Mucosa of rectum (tissue), 2 donors: ENCODE measurements around the gene SEMA3B.
"Not testable (repeated sequence)": the region's sequence is repeated elsewhere in the genome, so short reads cannot be mapped to it uniquely, and the experiment has no call there.

Source experiments
- H3K27ac ChIP-seq, 2 donors: one replicate each; pipeline ENCODE4 v1.7.0; 2013; ENCODE audit warnings: inconsistent platforms in 2 of 2, low read depth in 2 of 2, low read length in 2 of 2
- H3K27me3 ChIP-seq, 2 donors: one replicate each; pipeline ENCODE4 v1.7.0; 2013; ENCODE audit warnings: low read length in 2 of 2; ENCODE audit not compliant: control insufficient read depth in 2 of 2, insufficient read depth in 2 of 2
- H3K36me3 ChIP-seq, 2 donors: one replicate each; pipeline ENCODE4 v1.7.0; 2013; ENCODE audit warnings: low read length in 2 of 2; ENCODE audit not compliant: control insufficient read depth in 2 of 2, insufficient read depth in 2 of 2
- H3K4me1 ChIP-seq, 2 donors: one replicate each; pipeline ENCODE4 v1.7.0; 2013; ENCODE audit warnings: low read length in 2 of 2, mild to moderate bottlenecking in 1 of 2; ENCODE audit not compliant: control insufficient read depth in 2 of 2, insufficient read depth in 2 of 2
- H3K4me3 ChIP-seq, 2 donors: one replicate each; pipeline ENCODE4 v1.7.0; 2013; ENCODE audit warnings: low read length in 2 of 2
- H3K9ac ChIP-seq, 2 donors: one replicate each; pipeline ENCODE4 v1.7.0; 2013; ENCODE audit warnings: low read length in 2 of 2, low read depth in 1 of 2, mild to moderate bottlenecking in 1 of 2
- H3K9me3 ChIP-seq, 2 donors: one replicate each; pipeline ENCODE4 v1.7.0; 2013; ENCODE audit warnings: low read length in 2 of 2; ENCODE audit not compliant: control insufficient read depth in 2 of 2
- donor health status: healthy.
- donor health status: Normal muscosa, but diverticular disease.

SEMA3B gene

DNA sequence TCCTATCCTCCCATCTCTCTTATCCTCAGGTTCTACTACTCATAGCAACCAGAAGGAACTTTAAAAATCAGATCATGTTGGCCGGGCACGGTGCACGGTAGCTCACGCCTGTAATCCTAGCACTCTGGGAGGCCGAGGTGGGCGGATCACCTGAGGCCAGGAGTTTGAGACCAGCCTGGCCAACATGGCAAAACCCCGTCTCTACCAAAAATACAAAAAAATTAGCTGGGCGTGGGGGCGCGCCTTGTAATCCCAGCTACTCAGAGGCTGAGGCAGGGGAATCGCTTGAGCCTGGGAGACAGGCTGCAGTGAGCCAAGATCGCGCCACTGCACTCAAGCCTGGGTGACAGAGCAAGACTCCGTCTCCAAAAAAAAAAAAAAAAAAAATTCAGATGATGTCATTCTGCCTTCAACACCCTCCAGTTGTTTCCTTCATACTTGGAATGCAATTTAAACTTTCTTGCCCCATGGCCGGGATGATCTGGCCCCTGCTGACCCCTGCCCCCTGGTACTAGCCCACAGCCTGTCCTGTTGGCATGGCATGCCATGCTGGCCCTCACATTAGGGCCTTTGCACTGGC lies 40.7 kb upstream of the SEMA3B start:
- Histone ChIP-seq H3K27ac (peak overlapping the region in 1 of 2 donors; percentile 77), H3K9ac (peak overlapping the region in 1 of 2 donors; percentile 80), H3K4me1 (peaks cover 21 to 22% of the 10 kb centered on the region in 2 donors), H3K4me3 (peak overlapping the region; percentile 76 to 93)
- H3K36me3 ChIP-seq, H3K27me3 ChIP-seq, H3K9me3 ChIP-seq: not testable (repeated sequence)

DNA sequence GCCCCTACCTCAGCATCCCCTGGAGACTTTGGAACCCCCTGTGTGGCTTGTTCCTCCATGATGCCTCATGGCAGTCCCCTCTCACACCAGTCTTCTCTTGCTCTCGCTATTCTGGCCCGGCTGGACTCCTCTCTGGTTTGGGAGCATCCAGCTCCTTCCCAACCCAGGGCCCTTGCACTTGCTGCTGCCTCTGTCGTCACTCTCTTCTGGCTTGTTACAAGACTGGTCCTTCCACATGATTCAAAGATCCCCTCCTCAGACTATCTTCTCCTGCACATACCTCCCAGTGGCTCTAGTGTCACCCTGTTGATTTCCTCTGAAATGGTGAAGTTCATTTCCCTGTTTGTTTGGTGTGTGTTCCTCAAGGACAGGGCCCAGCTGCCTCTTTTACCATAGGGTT lies 39.5 kb upstream of the SEMA3B start:
- Histone ChIP-seq H3K4me3 (no peak overlapping the region), H3K27me3 (peaks cover 0 to 3% of the 10 kb centered on the region in 2 donors), H3K9ac (no peak overlapping the region), H3K4me1 (peaks cover 21 to 22% of the 10 kb centered on the region in 2 donors), H3K9me3 (no peaks in the 10 kb centered on the region), H3K36me3 (no peaks in the 10 kb centered on the region), H3K27ac (no peak overlapping the region)

DNA sequence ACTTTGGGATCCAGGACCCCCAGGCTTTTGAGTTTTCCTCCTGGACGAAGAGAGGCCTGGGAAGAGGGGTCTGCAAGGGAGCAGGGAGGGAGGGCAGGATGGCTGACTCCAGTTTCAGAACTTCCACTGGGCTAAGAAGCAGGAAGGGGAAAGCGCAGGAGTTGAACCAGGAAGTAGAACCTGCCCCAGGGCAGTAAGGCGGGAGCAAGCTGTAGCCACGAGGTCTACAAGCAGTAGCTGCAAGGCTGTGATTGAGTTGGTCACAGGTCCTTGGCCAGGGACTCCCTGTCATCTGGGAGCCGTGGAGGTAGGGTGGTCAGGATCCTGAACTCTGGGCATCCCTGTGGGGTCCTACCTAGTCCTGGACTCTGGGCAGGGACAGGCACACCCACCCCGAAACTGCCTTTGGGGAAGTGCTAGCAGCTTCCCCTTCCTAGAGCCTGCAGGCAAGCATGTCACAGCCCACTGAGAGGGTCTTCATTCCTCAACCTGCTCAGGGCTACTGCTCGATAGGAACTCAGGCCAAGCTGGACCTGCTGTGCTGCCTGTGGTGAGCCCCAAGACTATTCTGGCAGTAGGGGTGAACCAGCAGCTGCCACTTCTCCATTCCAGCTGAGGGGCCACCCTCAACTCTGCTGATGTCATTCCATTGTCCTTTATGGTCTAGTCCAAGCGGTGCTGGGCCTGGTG lies 38.7 kb upstream of the SEMA3B start:
- H3K36me3 ChIP-seq, result no peaks in the 10 kb centered on the region
- H3K4me1 ChIP-seq, result peaks cover 27 to 28% of the 10 kb centered on the region in 2 donors
- H3K9me3 ChIP-seq, result no peaks in the 10 kb centered on the region
- no peak overlapping the region for H3K9ac ChIP-seq
- H3K27me3 ChIP-seq, result no peaks in the 10 kb centered on the region
- H3K27ac ChIP-seq, result peak overlapping the region in 1 of 2 donors; percentile 45
- no peak overlapping the region for H3K4me3 ChIP-seq

DNA sequence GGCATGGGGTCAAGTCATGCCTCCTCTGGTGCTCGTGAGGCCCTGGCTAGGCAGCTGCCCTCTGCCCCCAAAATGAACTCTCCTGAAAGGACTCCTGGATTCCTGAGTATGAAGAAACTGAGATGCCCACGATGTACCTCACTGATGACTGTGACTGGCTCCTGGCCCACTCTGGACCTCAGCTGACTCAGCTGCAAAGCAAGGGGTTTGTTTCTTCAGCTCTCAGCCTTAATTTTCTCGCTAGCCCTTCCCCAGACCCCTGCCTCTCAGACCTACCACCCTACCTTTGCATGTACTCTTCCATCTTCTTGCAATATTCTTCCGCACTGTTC lies 38.2 kb upstream of the SEMA3B start:
- Histone ChIP-seq H3K9ac (no peak overlapping the region), H3K9me3 (no peaks in the 10 kb centered on the region), H3K27me3 (no peaks in the 10 kb centered on the region), H3K4me1 (peaks cover 27 to 29% of the 10 kb centered on the region in 2 donors), H3K27ac (peak overlapping the region in 1 of 2 donors; percentile 45), H3K4me3 (no peak overlapping the region), H3K36me3 (no peaks in the 10 kb centered on the region)

DNA sequence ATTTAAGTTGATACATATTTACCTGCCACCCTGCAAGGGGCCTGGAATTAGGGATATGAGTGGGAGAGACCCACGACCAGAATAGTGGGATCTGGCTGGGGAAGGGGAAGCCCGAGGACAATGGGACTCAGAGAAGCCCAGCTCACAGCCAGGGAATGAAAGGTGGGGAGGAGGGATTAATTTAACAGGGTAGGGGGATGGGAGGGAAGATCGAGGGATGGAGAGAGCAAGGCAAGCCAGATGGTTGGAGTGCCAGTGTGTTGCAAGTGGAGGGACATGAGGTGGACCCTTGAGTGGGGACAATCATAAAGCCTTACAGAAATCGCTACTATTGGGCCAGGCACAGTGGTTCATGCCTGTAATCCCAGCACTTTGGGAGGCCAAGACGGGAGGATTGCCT lies 37.4 kb upstream of the SEMA3B start:
- no peaks in the 10 kb centered on the region for H3K27me3 ChIP-seq
- no peaks in the 10 kb centered on the region for H3K9me3 ChIP-seq
- no peak overlapping the region for H3K27ac ChIP-seq
- H3K4me3 ChIP-seq, result no peak overlapping the region
- H3K9ac ChIP-seq, result no peak overlapping the region
- H3K4me1 ChIP-seq, result peaks cover 21 to 26% of the 10 kb centered on the region in 2 donors
- no peaks in the 10 kb centered on the region for H3K36me3 ChIP-seq

DNA sequence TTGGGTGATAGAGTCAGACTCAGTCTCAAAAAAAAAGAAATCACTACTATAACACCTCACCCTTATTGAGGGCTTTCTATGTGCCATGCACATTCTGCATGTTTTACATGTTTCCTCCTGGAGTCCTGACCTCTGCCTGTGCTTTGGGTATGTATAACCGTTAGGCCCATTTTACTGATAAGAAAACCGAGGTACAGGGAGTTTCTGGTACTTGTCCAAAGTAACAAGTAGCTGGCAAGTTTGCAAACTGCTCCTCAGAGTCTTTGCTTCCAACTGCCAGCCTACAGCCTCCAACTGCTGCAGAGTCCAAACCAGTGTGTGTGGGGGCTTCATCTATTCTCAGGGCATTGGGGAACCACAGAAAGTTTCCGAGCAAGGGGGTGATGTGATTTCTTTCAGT lies 36.6 kb upstream of the SEMA3B start:
- no peak overlapping the region for H3K4me3 ChIP-seq
- H3K27ac ChIP-seq, result no peak overlapping the region
- H3K4me1 ChIP-seq, result peaks cover 23 to 26% of the 10 kb centered on the region in 2 donors
- no peaks in the 10 kb centered on the region for H3K9me3 ChIP-seq
- H3K36me3 ChIP-seq, result no peaks in the 10 kb centered on the region
- H3K9ac ChIP-seq, result no peak overlapping the region
- H3K27me3 ChIP-seq, result no peaks in the 10 kb centered on the region

DNA sequence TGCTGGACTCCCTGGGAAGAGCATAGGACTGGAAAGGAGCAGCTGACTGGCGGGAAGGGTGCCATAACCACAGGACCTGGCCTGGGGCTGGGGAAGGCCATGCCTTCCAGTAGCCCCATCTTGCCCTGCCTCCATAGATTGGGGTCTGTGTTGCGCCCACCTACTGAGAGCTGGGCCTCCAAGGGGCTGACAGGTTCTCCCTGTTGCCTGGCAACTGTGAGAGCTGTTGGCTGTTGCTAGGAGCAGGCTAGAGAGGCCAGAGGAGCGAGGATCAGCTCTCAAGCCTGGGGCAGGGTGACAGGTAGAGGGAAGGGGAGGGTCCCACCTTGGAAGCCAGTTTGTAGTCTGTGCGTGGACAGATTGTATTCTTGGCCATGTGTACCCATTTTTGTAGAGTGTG lies 35.8 kb upstream of the SEMA3B start:
- no peak overlapping the region for H3K4me3 ChIP-seq
- H3K27ac ChIP-seq, result peak overlapping the region in 1 of 2 donors; percentile 16
- no peaks in the 10 kb centered on the region for H3K27me3 ChIP-seq

DNA sequence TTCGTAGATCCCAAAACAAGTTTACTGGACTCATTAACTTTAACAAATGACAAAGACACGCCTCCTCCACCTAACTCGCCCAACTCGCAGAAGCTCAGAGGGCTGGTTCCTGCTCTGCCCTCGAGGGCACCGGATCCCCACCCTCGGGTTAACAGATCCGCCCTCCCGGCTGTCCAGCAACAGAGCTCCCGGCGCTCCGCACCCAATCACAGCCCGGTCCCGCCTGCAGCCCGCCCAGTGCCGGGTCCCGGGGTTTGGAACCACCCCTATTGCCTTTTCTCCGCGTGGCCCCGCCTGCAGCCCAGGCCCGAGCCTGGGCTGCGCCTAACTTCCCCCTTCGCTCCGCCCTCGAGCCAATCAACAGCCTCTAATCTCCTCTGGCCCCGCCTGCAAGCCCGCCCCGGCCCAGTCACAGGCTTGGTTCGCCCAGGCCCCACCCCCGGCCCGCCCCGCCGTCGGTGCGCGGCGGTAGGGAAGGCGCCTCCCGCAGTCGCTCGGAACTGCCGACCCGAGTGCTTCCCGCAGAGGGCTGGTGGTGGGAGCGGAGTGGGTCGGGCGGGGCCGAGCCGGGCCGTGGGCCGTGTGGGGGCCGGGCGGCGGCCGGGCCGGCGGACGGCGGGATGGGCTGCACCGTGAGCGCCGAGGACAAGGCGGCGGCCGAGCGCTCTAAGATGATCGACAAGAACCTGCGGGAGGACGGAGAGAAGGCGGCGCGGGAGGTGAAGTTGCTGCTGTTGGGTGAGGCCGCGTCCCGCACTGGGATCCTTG lies 33.0 kb upstream of the SEMA3B start, which contains the start of gene GNAI2:
GNAI2 (plus strand) TSS at position 489 of the 768 bp plus-strand sequence; CDS start at position 621, 132 bp downstream.
- H3K27ac ChIP-seq, result peak within 1 kb of the TSS; percentile 78 to 91
- H3K9ac ChIP-seq, result peak within 1 kb of the TSS; percentile 74 to 94
- H3K9me3 ChIP-seq, result no peaks in the 10 kb centered on the region
- H3K4me1 ChIP-seq, result peaks cover 37 to 39% of the 10 kb centered on the region in 2 donors
- H3K4me3 ChIP-seq, result peak within 1 kb of the TSS; percentile 78 to 88
- H3K36me3 ChIP-seq, result peaks cover 0 to 3% of the 10 kb centered on the region in 2 donors
- no peaks in the 10 kb centered on the region for H3K27me3 ChIP-seq

More for the DNA sequence above, 35.8 kb upstream of the SEMA3B start:
- peaks cover 23 to 24% of the 10 kb centered on the region in 2 donors for H3K4me1 ChIP-seq
- no peaks in the 10 kb centered on the region for H3K36me3 ChIP-seq
- no peaks in the 10 kb centered on the region for H3K9me3 ChIP-seq
- H3K9ac ChIP-seq, result no peak overlapping the region

DNA sequence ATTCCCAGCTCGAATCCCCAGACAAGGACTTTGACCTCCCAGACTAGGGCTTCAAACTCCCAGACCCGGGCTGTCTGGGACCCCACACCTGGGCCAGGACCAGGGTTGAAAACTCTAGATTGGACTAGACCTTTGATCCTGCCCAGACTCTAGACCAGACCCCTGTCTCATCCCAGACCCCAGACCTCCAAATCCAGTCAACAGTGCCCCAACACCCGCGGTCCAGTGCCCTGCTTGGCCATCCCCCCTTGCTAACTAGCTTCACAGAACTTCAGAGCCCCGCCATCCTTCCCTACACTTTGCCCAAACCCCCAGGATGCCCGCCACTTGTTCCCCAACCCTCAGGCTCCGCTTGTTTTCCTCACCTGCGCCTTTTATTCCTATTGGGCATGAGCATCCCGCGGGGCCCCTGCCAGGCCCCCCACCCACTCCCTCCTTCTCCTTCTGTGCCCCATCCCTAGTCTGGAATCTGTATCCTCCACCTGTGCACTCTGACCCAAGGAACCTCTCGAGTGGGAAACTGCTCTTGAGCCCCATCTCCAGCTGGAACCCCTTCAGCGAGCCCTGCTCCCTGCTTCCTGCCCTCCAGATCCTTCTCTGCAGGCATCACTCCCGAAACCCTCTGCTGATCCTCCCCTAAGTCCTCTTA lies 32.3 kb upstream of the SEMA3B start:
- peak overlapping the region; percentile 74 to 94 for H3K9ac ChIP-seq
- peak overlapping the region; percentile 78 to 88 for H3K4me3 ChIP-seq
- peaks cover 0 to 3% of the 10 kb centered on the region in 2 donors for H3K36me3 ChIP-seq
- H3K9me3 ChIP-seq, result no peaks in the 10 kb centered on the region
- peaks cover 44 to 46% of the 10 kb centered on the region in 2 donors for H3K4me1 ChIP-seq
- H3K27ac ChIP-seq, result peak overlapping the region; percentile 78 to 91
- no peaks in the 10 kb centered on the region for H3K27me3 ChIP-seq
